Activated naive CD4-positive, alpha-beta T cell treated with anti-CD3 and anti-CD28 coated beads, Interleukin-2, amount 50 U/mL, for 72 hours (primary cell): Measurements from ENCODE around the gene IL1RL1. TPM values are rescaled to one million over a fixed set of nuclear protein-coding genes. Genes with fewer than 3 reads are reported as not detected.

Experiments
- total RNA-seq, 2 donors: library from RNA; stranded (reverse); gene quantifications; one replicate each; pipeline ENCODE4 v1.2.3, GENCODE V29; 2022

IL1RL1 gene
- total RNA-seq, 2 donors from 2014 or later, result 0.74 to 1.0 TPM

Other genes starting within 250 kb of the IL1RL1 start
- gene IL1R1, start 168.8 kb upstream of the IL1RL1 start, total RNA-seq, result 1 to 10 TPM; 6.8 to 6.9 TPM
- under 1 TPM in 1 of 2 donors, not detected in 1; 0.75 TPM for gene IL1RL2, start 124.5 kb upstream of the IL1RL1 start, total RNA-seq
- gene IL18R1, start 44.2 kb downstream of the IL1RL1 start, total RNA-seq, result 10 to 100 TPM; 11.7 to 28.3 TPM
- 1 to 10 TPM; 2.6 to 9.3 TPM for gene IL18RAP, start 111.6 kb downstream of the IL1RL1 start, total RNA-seq
- gene SLC9A4, start 161.7 kb downstream of the IL1RL1 start, total RNA-seq, result under 1 TPM; 0.07 to 0.23 TPM